GM12865 (cell line): ENCODE measurements around the gene TMPRSS4.
A peak's percentile ranks its signal among the peaks of the same experiment; 100 is the strongest.

Experiments used
- DNase-seq: peaks from one replicate; pipeline ENCODE4 v3.0.0; 2010; ENCODE audit warnings: low read depth
- H3K4me3 ChIP-seq: 2 replicates; pipeline ENCODE4 v1.5.1; 2011; ENCODE audit warnings: mild to moderate bottlenecking, low read depth, low read length, control low read depth
- TF ChIP-seq, protein P1 (sequence below): IDR thresholded peaks from 2 replicates; pipeline ENCODE4 v1.5.1; 2011; ENCODE audit warnings: low read length, control low read depth, low read depth, inconsistent platforms; ENCODE audit not compliant: insufficient read depth; ENCODE audit errors: missing control alignments

TMPRSS4 gene

DNA sequence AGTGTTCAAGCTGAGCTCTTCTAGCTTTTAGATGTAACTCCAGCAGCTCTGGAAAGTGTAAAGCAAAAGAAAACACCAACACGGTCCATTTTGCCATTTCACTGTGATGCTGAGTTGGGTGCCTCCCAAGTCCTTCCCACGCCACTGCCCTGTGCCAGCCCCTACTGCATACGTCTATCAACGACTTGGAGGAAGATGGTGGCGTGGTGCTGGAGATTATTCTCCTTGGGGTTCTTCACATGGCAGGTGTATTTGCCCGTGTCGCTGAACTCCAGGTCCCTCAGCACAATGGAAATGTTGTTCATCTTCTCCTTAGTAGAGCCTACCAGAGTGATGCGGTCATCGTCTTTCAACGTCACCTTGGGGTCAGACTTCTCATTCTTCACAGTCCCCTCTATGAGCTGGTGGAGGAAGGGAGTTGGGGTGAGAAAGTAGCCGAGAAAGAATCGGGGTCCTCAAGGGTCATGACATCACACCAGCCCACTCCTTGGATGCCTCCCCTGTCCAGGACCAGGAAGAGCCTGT lies 66.8 kb downstream of the TMPRSS4 start:
- TF ChIP-seq, protein P1, sequence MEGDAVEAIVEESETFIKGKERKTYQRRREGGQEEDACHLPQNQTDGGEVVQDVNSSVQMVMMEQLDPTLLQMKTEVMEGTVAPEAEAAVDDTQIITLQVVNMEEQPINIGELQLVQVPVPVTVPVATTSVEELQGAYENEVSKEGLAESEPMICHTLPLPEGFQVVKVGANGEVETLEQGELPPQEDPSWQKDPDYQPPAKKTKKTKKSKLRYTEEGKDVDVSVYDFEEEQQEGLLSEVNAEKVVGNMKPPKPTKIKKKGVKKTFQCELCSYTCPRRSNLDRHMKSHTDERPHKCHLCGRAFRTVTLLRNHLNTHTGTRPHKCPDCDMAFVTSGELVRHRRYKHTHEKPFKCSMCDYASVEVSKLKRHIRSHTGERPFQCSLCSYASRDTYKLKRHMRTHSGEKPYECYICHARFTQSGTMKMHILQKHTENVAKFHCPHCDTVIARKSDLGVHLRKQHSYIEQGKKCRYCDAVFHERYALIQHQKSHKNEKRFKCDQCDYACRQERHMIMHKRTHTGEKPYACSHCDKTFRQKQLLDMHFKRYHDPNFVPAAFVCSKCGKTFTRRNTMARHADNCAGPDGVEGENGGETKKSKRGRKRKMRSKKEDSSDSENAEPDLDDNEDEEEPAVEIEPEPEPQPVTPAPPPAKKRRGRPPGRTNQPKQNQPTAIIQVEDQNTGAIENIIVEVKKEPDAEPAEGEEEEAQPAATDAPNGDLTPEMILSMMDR: no peak
- H3K4me3 ChIP-seq: no peak overlapping the region
- DNase-seq: no peak

DNA sequence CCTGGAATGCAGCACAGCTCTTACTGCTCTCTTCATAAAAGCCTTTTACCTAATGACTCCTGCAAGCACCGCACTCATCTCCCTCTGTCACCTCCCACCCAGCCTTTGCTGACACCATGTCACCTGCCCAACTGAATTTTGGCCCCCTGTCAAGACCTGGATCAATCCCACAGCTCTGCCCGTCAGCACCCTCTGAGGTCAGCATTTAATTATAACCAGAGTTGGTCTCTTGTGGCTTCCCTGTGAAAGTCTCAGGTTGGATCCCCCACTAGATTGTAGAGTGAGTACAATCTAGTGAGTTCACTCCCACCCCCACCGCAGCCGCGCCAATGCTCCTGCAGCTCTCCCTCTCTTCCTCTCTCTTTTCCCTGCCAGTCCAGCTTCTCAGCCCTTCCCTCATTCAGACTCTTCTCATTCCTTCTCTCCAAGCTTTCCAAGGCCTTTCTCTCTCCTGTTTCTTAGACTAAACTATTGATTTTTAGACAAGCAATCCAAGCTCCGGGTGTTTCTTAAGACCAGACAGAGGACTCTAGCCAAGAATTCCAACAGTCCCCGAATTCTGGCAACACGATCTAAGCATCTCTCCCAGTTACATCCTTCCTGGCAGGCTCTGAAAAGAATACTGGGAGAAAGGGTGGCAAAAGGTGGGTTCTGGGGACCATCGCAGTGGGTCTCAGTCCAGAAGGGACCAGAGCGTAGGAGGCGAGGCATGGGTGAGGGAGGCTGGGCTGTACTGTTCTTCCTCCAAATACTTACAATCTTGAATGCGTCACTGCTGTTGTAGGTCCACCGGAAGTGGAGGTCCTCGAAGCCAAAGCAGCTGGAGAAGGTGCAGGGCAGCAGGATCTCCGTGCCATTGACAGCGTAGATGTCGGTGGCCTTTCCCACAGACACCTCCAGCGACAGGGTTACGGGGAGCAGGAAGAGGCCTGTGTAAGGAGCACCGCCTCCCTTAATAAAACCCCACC lies 67.7 kb downstream of the TMPRSS4 start:
- DNase-seq: no peak
- H3K4me3 ChIP-seq: no peak overlapping the region
- TF ChIP-seq, protein P1: no peak

DNA sequence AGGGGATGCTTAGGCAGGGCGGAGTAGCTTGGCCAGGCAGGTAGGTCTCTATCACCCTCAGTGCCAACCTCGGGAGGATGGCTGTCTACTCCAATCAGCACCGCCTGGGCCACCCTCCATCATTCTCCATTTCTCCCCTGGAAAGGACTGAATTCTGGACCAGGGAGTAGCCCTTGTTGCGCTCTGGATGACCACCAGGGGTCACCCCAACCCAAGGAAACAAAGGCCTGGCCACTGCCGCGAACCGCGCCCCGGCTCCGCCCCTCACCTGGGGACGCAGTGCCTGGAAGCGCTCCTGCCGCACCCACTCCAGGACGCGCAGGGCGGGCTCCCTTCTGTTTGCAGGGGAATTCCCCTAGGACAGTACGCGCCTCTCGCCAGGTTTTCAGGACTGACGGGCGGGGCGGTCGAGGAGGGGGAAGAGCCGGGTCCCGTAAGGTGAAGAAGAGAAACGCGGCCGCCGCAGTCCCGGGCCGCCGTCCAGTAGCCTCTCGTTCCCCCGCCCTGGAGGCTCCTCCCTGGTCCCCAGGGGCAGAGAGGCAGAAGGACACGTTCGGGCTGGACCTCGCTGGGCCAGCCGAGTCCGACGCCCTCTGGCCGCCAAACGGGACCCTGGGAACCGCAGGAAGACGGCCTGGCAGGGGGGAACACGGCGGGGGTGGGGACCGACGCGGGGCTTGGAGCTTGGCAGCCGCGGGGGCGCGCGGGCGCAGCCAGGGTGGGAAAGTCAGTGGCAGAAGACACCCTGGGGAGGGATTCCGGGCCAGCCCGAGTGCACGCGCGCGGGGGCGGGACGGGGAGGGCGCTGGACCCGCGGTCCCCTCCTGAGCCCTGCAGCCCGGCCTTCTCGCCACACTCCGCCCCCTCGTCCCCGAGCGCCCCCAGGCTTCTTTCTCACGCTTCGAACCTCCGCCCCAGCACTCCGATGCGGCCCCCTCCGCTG lies 68.7 kb downstream of the TMPRSS4 start:
- peak; percentile 86 for DNase-seq
- TF ChIP-seq, protein P1: peak; percentile 87

DNA sequence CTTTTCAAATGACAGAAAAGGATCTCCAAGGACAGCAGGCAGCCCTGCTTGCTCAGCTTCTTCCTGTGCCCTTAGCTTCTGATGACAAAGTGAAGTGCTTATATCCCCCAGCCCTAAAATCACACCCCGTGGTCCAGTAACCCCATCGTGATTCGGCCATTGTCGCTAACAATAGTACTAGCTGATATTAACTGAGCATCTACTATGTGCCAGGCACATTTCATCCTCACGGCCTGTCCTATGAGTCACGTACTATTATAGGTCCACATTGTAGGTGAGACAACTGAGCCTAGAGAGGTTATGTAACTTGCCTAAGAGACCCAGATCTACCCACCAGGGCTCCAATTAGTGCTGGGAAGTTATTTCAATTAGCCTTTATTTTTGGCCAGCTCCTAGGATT lies 69.7 kb downstream of the TMPRSS4 start:
- no peak for DNase-seq
- TF ChIP-seq, protein P1: no peak
- no peak overlapping the region for H3K4me3 ChIP-seq

More for the DNA sequence above, 68.7 kb downstream of the TMPRSS4 start:
- H3K4me3 ChIP-seq: peak overlapping the region; percentile 66

DNA sequence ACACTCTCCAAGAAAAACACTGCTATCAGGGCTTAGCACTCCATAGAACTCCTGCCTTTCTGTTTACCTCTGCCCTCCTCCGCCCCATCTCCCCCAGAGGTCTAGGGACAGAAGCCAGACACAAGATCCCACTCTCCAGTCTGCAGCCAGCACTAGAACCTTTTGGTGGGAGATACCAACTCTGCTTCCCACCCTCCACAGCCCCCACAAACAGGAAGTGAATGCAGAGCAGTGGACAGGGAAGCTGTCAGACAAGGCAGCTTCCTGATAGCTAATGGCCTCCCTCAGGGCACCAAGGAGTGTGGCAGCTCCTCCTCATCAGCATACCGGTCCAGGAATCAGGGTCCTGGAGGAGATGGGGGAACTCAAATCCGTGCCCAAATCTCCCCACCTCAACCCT lies 70.6 kb downstream of the TMPRSS4 start:
- no peak overlapping the region for H3K4me3 ChIP-seq
- DNase-seq: no peak
- TF ChIP-seq, protein P1: no peak

DNA sequence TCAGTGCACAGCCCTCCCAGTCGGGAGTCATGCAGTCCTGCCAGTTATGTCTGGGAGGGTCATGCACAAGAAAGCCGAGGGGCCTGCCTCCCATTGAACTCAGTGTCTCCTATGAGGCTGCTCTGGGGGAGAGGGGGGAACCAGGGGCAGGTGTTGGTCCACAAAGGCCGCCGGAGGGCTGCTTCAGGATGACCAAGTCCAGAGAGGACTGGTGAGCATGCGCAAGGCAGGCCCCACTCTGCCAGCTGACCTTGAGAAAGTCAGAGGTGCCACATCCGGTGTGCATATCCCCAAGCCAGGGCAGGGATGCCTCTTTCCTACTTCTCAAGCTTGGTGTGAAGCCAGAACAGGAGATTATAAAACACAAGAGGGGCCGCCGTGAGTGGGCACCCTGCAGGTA lies 71.4 kb downstream of the TMPRSS4 start:
- TF ChIP-seq, protein P1: no peak
- DNase-seq: no peak
- H3K4me3 ChIP-seq: no peak overlapping the region
